GM21515 (cell line): ENCODE data around the gene PPP1R15A.
"Not testable (repeated sequence)": the region's sequence is repeated elsewhere in the genome, so short reads cannot be mapped to it uniquely, and the experiment has no call there.

Source experiments
- ATAC-seq: cut with Tn5 transposase; IDR thresholded peaks from one replicate; pipeline ENCODE4 v1.9.1; 2021; ENCODE audit not compliant: unreplicated experiment

Gene PPP1R15A

DNA sequence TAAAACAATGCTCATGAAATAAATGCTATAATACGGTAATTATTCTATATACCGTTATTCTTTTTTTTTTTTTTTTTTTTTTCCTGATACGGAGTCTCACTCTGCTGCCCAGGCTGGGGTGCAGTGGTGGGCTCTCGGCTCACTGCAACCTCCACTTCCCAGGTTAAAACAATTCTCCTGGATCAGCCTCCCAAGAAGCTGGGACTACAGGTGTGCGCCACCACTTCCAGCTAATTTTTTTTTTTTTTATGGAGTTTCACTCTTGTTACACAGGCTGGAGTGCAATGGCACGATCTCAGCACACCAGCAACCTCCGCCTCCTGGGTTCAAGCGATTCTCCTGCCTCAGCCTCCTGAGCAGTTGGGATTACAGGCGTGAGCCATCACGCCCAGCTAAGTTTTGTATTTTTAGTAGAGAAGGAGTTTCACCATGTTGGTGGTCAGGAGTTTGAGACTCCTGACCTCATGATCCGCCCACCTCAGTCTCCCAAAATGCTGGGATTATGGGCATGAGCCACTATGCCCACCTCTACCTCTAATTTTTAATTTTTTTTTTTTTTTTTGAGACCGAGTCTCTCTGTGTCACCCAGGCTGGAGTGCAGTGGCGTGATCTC is 6.9 kb downstream of the PPP1R15A start:
- no peak for ATAC-seq

DNA sequence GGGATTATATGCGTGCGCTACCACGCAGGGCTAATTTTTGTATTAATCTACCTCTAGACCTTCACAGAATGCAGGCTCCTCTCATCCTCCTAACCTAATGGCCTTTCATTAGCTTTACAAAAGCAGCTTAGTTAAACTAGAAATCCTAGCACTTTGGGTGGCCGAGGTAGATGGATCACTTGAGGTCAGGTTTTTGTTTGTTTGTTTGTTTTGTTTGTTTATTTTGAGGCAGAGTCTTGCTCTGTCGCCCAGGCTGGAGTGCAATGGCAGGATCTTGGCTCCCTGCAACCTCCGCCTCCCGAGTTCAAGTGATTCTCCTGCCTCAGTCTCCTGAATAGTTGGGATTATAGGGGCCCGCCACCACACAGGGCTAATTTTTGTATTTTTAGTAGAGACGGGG is 7.5 kb downstream of the PPP1R15A start:
- ATAC-seq = not testable (repeated sequence)

DNA sequence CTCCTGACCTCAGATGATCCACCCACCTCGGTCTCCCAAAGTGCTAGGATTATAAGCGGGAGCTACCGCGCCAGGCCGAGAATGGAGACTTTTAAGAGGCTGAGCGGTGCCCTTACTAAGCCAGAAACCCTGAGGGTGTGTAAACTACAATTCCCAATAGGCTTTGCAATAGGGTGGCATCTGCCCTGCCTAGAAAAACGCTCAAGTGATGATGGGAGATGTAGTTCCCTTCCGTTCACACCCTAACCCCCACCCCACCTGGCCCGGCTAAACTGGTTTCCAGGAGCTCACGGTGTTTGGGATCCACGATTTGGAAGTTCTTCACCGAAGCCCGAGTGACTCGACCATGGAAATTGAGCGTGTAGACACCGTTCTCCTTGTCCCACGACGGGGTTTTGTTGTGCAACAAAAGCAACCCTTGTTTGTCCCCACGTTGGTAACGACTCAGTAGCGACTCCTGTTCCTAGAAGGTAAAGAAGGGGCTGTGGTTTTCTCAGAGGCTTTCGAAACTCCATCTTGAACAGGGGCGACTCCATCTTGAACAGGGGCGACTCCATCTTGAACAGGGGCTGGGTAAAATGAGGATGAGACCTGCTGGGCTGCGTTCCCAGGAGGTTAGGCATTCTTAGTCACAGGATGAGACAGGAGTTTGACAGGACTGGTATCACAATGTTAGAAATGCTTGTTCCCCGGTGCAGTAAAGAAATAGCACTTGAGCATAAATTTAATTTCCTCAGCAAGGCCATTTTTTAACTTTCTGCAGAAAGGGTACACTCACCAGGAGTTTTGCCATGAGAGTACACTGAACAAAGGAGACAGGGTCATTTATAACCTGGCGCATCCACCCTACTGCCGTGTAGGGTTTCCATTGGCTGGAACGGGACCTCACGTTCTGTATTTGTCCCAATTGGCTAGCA is 9.8 kb downstream of the PPP1R15A start:
- ATAC-seq = no peak

DNA sequence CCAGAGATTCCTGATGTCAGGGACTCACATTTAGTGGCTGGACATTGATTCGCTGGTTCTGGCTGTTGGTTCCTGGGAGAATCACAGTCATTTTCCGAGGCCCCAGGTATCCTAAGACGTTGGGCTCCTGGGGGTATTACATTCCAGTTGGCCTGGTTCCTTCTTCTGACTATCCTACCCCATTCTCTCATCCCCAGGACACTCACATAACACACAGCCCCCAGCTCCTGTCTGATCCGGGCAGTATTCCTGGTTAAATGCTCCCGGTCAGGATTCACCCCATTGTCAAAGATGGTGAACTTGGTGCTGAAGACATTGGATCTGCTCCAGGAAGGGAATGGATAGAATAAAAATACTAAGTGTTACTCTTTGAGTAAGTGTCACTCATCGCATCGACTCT is 11.5 kb downstream of the PPP1R15A start:
- no peak for ATAC-seq

DNA sequence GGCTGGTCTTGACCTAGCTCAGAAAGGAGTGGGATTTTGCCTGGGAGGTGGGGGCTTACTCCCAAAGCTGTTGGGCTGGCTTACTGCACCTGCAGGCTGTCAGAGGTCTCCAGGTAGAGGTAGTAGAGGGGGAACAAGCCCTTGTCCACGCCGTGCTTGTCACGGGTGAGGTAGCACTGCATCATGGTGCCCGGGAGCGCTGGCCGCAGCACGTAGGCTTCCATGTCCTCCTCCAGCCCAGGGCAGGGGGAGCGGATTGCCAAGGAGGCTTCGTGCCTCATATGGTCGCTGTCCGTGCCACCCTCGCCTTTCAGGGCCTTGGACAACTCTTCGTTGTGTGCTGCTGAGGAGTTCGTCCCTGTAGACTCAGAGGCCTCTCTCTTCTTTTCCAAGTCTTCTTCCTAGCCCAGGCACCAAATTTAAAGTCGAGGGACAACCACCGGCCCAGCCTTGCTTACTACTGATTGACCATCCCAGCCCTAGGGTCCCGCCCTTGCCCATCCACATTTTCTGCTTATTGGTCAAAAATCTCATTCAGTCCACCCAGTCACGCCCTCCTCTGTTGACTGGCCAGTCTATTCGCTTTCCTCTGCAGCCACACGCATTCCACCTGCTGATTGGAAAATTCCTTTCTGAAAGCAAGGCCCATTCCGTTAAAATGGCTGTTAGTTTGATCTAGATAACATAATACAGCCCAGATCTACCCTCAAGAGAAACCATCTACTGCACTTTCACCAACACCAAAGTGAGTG is 15.8 kb downstream of the PPP1R15A start:
- no peak for ATAC-seq

DNA sequence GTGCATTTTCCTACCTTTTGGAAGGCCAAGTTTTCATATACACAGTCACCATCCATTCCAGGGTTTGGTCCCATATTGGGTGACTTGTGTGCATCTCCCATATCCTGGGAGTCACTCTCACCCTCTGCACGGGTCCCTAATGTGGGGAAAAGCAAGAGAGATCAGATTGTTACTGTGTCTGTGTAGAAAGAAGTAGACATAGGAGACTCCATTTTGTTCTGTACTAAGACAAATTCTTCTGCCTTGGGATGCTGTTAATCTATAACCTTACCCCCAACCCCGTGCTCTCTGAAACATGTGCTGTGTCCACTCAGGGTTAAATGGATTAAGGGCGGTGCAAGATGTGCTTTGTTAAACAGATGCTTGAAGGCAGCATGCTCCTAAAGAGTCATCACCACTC is 17.3 kb downstream of the PPP1R15A start:
- ATAC-seq = not testable (repeated sequence)

DNA sequence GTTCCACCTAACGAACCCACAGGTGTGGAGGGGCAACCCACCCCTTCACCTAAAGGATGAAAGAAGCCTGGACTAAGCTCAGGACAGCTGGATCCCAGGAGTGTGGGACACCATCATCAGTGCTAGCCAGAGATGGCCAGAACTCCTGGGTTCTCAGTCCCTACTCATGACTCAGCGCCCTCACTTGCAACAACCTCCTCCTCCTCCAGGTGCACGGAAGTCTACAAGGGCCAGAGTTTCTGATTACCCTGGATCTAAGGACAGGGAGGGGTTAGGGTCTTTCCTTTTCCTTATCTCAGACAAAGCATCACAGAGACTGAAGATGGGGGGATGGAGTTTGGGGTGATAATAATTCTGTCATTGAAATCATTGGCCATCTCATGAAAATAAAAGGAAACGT is 18.3 kb downstream of the PPP1R15A start:
- no peak for ATAC-seq

DNA sequence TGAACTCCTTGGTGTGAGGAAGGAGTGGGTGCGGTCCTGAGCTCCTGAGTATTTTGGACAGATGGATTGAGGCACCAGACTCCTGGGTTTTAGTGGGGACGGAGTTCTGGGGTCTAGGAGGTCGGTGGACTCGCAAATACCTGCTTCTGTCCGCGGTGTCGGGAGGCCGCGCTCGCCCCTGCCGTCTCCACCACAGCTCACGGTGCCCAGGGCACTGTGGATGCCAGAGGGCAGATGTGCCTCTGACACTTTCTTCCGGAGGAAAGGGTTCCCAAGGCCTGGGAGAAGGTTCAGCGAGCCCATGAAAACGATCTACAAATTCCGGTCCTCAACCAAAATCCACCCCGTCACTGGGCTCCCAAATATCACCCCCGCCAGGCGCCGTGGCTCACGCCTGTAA is 23.0 kb downstream of the PPP1R15A start:
- ATAC-seq = no peak

DNA sequence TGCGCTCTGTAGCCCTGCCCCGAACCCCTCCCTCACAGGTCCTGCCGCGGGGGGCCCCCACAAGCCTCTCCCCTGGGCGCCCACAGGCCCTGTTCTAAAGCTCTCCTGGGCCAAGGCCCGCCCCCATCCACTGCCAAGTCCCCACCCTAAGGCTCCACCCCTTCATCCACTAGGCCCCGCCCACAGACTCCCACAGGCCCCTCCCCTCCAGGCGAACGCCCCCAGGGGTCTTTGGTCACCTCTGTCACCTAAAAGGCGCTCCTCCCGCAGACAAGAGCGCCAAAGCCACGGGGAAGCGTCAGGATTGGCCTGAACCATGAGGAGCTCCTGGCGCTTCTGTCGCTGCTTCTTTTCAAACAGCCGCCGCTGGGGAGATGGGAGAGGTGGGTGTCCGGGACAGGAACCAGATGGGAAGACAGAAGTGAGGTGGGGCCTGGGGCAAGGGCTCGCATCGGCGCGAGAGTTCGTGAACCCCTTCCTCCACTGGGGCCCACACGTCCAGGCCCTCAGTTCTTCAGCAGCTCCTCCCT is 24.0 kb downstream of the PPP1R15A start:
- ATAC-seq = no peak

DNA sequence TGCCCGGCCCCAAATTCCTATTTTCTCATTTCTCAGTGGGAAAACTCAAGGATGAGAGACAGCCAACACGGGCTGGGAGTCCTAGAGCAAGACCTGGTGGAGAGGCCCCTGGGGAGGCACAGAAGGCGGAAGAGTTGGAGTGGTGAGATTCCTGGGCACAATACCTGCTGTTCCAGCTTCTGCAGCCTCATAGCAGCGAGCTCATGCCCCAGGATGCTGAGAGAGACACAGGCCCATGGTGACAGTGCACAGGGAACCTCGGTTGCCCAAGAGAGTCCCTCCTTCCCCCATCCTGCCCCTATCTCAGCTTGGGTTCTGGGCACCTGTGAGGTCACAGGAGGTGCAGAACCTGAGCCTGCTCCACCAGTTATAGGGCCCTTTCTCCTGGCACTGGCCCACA is 25.0 kb downstream of the PPP1R15A start:
- ATAC-seq = no peak

DNA sequence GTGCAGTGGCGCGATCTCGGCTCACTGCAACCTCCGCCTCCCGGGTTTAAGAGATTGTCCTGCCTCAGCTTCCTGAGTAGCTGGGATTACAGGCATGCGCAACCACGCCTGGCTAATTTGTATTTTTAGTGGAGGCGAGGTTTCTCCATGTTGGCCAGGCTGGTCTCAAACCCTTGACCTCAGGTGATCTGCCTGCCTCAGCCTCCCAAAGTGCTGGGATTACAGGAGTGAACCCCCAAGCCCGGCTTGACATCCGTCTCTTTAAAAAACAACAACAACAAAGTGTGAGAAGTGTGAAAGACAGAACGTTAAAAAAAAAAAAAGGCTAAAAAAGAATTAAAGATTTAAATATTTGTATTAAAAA is 27.1 kb downstream of the PPP1R15A start:
- not testable (repeated sequence) for ATAC-seq

DNA sequence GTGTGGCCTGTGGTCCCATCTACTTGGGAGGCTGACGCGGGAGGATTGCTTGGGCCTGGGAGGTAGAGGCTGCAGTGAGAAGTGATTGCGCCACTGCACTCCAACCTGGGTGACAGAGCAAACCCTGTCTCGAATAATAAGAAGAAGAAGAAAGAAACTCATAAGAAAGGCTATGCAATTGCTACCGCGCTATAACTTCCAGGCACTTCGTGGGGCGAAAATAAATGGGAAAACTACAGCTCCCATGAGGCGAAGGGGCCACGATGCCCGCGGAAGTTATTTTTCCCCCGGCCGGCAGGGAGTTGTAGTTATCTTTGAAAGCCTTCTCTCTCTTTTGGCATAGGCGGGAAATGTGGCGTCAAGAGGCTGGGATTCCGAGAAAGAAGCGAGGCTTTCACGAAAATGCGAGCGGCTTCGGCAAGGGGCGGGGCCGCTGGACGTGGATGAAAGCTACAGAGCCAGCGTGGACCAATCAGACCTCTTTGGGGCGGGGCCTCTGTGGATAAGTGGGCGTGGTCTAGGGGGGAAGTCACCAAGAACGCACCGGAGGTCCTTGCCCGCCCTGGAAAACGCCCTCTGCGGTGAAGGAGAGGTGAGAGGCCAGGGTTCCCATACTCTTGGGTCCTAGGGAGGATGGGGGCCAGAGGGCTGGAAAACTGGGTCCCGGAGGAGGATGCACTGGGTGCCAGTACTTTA is 27.7 kb downstream of the PPP1R15A start, which contains the start of gene NUCB1:
NUCB1 (plus strand) TSS at position 532 of the 696 bp plus-strand sequence. CDS start 485 bp downstream, outside the sequence.
- peak; percentile 85 for ATAC-seq

DNA sequence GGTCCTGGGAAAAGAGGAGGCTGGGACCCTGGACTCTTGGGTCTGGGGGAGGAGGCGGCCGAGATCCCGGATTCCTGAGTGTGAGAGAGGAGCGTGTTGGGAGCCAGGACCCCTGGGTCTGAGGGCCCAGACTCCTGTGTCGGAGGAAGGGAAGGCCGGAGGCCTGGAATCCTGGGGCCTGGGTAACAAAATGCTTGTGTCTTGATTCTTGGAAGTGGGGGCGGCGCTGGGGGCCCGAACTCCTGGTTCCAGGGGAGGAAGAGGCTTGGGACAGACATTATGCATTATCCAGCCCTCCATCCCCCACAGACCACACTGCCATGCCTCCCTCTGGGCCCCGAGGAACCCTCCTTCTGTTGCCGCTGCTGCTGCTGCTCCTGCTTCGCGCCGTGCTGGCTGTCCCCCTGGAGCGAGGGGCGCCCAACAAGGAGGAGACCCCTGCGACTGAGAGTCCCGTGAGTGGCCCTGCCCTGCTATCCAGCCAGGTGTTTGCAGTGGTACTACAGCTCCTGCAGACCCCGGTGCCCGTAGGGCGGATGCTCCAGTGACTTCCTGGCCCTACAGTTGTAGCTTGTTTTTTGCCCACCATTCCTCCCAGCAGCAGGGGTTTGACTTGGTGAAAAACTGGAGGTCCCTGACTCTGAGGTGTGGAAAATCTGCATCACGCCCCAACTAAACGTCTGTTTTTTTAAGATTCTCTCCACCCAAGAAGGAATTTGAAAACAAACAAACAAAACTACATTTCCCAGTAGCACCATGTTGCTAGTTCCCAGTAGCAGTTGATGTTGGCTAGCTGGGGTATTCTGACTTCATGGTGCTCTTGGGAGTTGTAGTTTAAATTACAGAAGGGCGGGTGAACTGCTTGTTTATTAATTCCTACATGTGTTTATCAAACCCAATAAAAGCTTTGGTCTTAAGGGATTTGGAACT is 28.5 kb downstream of the PPP1R15A start:
- ATAC-seq = no peak

DNA sequence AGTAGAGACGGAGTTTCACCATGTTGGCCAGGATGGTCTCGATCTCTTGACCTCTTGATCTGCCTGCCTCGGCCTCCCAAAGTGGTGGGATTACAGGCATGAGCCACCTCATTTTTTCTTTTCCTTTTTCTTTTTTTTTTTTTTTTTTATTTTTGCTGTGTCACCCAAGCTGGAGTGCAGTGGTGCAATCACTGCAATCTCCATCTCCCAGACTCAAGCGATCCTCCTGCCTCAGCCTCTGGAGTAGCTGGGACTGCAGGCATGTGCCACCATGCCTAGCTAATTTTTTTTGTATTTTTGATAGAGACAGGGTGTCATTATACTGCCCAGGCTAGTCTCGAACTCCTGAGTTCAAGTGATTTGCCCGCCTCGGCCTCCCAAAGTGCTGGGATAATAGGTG is 30.1 kb downstream of the PPP1R15A start:
- ATAC-seq = not testable (repeated sequence)

DNA sequence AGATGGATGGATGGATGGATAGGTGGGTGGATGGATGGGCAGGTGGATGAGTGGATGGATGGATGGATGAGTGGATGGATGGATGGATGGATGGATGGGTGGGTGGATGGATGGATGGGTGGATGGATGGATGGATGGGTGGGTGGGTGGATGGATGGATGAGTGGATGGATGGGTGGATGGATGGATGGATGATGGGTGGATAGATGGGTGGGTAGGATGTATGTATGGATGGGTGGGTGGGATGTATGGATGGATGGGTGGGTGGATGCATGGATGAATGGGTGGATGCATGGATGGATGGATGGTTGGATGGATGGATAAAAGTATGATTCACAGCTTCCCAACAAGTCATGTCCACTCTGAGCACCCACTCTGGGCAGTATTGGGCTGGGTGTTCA is 31.6 kb downstream of the PPP1R15A start:
- ATAC-seq = not testable (repeated sequence)

DNA sequence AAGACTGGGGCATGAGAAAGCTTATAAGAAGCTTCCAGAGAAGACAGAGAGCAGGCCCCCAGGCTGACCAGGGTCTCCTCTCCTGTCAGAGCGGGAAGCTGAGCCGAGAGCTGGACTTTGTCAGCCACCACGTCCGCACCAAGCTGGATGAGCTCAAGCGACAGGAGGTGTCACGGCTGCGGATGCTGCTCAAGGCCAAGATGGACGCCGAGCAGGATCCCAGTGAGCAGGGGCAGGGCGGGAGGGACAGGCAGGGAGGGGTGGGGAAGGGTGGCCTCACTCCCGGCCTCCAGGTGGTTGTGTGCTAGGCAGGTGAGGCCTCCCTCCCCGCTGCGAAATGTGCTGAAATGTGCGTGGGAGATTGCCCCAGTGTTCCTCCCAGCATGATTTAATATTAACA is 33.4 kb downstream of the PPP1R15A start:
- ATAC-seq = no peak

DNA sequence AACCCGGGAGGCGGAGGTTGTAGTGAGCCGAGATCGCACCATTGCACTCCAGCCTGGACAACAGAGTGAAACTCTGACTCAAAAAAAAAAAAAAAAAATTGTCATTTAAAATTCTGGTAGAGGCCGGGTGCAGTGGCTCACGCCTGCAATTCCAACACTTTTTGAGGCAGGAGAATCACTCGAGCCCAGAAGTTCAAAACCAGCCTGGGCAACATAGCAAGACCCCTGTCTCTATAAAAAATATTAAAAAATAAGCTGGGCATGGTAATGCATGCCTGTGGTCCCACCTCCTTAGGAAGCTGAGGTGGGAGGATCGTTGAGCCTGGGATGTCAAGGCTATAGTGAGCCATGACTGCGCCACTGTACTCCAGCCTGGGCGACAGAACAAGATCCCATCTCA is 34.1 kb downstream of the PPP1R15A start:
- ATAC-seq = no peak

DNA sequence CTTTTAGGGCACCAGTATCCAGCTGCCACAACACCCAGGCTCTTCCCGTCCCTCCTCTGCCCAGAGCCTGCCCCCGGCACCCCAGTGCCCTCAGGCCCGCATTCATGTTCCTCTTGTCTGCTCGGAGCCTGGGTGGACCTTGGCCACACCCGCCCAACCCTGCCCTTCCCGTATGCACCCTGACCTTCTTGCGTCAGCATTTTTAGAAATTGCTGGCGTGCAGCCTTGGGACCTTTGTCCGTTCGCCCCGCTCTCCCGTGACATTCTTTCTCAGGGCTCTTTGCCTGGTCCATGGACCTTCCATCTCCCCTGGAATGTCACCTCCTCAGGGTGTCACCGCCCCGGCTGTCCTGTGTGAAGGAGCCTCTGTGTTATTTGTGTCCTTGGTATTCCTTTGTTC is 35.5 kb downstream of the PPP1R15A start:
- ATAC-seq = no peak

DNA sequence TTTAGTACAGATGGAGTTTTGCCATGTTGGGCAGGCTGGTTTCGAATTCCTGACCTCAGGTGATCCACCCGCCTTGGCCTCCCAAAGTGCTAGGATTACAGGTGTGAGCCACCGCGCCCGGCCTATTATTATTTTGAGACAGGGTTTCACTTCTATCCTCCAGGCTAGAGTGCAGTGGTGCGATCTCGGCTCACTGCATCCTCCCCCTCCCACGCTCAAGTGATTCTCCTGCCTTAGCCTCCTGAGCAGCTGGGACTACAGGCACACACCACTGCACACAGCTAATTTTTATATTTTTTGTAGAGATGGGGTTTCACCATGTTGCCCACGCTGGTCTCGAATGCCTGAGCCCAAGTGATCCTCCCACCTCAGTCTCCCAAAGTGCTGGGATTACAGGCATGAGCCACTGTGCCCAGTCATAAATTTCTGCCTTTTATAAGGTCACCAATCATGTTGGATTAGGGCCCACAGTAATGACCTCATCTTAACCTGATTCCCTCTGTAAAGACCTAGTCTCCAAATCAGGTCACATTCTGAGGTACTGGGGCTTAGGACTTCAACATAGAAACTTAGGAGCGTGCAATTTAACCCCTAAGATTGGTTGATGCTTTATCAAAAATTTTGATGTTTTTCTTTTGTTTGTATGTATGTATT is 37.3 kb downstream of the PPP1R15A start:
- not testable (repeated sequence) for ATAC-seq
